Kidney capillary endothelial cell (primary cell): ENCODE results near the gene MYO7A.

Experiments
- DNase-seq: peaks from one replicate; pipeline ENCODE4 v3.0.0-alpha.2; 2018; ENCODE audit warnings: low spot score

Gene MYO7A

DNA sequence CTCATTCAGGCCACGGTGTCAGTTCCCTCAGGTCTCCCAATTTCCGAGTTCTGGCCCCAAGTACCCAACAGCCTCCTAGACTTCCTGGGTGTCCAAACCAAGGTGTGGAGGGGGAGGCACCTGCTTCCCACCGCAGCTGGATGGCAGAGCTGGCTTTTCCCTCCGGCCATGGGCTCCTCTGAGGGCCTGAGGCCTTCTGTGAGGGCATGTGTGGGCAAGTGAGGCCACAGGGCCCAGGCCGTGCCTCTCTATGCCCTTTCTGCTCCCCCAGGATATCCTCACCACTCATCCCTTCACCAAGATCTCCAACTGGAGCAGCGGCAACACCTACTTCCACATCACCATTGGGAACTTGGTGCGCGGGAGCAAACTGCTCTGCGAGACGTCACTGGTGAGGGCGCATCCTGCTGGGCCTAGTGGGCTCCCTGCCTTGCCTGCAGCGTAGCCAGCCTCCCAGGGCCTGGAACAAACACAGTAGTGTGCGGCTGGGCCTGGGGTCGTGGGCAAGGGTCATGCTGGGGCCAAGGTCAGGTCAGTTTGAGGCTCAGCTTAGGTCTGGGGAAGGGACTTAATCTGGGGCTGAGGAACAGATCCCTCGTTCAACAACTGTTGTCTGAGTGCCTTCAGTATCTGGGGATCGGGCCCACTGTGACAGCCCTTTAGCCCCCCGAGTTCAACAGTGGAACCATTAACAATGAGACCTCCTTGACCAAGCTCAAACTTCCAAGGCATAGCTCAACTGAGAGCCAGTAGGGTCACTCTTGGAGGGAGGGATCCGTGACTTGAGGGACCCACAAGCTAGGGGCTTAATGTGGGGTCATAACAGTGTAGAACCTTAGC lies 85.8 kb downstream of the MYO7A start:
- DNase-seq: no peak

DNA sequence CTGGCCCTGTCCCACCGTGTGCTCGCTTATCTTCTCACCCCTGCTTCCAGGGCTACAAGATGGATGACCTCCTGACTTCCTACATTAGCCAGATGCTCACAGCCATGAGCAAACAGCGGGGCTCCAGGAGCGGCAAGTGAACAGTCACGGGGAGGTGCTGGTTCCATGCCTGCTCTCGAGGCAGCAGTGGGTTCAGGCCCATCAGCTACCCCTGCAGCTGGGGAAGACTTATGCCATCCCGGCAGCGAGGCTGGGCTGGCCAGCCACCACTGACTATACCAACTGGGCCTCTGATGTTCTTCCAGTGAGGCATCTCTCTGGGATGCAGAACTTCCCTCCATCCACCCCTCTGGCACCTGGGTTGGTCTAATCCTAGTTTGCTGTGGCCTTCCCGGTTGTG lies 86.5 kb downstream of the MYO7A start:
- DNase-seq: no peak

DNA sequence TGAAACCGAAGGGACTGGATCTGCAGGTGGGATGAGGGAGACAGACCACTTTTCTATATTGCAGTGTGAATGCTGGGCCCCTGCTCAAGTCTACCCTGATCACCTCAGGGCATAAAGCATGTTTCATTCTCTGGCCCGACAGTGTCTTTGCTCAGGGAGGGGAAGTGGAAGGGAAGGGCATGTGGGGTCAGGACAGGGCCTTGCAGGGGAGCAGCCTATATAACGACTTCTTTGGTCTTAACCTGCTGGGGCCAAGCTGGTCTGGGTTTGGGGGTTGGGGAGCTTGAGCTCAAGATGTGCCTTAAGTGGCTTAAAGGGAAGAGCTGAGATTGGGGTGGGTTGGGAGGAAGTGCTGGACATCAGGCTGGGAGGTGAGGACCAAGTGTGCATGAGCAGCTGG lies 87.1 kb downstream of the MYO7A start:
- no peak for DNase-seq

DNA sequence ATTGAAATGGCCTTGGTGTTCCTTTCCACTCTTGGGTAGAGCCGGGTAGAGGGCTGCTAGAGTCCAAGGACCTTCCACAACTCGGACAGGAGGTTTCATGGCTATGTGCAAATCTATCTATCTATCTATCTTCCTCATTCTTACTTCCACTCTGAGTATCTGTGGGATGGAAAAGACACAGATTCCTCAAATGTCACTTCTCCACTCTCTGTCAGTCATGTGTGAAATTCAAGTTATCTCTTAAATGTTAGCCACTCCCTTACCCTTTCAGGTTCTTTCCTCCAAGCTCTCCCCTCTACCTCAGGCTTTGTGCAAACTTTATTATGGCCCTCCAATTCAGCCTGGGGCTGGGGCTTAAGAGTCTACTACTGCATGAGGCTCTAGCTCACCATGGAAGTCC lies 89.1 kb downstream of the MYO7A start:
- DNase-seq: no peak

DNA sequence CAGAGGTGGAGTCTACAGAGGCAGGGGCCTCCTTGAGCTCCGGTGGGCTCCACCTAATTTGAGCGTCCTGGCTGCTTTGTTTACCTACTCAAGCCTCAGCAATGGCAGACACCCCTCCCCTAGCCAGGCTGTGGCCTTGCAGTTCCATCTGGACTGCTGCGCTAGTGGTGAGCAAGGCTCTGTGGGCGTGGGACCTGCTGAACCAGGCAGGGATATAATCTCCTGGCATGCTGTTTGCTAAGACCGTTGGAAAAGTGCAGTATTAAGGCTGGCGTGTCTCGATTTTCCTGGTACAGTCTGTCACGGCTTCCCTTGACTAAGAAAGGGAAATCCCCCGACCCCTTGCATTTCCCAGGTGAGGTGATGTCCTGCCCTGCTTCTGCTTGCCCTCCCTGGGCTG lies 95.8 kb downstream of the MYO7A start:
- no peak for DNase-seq

DNA sequence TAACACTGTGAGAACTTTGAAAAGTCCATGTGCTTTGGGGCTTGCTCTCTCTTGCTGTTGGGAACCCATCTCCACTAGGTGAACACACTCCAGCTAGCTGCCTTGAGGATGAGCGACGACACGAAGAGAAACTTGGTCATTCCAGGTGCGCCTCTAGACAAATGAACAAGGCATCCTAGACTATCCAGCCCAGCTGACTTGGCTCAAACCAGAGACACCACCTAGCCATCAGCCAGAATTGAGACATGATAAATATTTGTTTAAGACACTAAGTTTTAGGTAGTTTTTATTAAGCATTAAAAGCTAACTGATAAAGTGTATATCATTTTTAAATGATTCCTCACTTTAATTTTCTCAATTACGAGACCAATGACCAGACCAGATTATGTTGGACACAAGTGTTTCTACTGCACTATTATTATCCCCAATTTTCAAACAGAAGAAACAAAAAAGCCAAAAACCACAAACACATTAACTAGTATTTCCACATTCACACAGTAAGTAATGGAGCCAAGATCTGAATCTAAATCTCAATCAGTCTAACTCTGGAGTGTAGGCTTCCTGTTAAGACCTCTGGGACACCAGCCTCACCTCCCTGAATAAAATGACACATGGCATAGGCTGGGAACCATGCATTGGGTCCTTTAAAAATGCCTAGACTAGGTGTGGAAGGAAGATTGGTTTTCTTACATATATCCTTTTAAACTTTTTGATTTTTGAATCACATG lies 103.0 kb downstream of the MYO7A start:
- DNase-seq: no peak

DNA sequence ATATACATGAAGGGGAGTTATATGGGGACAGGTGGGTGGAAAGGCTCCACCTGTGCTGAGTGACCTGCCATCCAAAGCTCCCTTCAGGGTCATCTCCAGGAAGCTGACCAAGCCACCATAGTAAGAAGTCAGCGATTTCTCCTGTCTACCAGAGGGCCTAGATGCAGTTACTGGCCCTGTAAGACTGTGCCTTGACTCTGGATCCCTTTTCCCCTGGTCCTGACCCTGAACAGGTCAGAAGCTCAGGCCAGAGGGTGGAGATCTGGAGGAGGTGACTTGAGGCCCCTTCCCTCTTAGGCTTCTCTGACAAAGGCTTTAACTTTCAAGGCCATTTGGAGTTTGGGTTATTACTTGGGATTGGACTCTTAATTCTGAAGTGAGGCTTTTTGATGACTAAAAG lies 103.8 kb downstream of the MYO7A start:
- DNase-seq: no peak

DNA sequence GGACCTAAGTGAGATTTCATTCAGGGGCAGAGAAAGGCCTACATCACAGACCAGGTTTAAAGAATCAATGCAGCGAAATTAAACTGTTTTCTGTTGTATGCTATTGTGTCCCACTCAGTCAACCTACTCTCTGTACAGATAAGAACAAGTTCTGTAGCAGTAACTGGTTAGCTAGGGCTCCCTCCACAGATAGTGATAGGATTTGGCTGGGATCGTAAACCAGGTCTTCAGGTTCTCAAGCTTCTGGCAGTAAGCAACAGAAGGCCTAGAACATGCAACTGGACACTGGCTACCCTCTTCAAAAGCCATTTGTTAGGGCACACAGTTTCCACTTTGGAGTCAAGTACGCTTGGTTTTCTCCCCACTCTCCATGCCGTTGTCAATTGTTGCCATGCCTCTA lies 104.2 kb downstream of the MYO7A start:
- no peak for DNase-seq

DNA sequence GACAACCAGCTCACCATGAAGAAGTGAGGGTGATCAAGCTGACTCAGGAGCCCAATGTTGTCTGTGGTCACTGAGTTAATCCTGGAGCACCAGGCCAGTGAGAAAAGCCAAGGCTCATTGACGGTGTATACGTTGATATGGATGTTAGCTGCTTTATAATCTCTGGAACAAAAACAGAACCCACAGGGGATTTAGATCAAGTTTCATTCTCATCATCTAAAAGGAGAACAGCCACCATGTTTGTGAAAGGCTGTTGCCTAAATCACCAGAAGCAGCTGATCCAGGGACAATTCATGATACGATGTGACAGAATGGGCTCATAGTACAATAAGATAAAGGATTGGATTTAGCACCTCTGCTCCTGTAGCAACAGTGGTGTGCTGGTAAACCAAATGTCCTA lies 105.0 kb downstream of the MYO7A start:
- DNase-seq: no peak

DNA sequence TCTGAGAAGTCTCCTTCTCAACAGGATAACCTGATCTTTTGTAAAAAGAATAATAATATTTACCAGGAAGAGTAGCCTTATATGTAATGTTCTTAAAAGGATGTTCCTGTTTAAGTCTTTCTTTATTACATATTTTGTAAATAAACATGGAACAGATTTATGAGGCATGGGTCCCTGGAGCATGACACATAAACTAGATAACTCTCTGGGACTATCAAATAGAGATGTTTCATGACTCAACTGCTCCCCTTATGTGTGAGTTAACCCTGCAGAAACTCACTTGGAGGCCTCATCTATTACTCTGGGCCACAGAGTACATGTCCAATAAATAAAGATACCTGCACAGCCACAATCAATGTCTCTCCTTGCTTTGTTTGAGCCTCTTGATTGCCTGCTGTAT lies 108.9 kb downstream of the MYO7A start:
- no peak for DNase-seq

DNA sequence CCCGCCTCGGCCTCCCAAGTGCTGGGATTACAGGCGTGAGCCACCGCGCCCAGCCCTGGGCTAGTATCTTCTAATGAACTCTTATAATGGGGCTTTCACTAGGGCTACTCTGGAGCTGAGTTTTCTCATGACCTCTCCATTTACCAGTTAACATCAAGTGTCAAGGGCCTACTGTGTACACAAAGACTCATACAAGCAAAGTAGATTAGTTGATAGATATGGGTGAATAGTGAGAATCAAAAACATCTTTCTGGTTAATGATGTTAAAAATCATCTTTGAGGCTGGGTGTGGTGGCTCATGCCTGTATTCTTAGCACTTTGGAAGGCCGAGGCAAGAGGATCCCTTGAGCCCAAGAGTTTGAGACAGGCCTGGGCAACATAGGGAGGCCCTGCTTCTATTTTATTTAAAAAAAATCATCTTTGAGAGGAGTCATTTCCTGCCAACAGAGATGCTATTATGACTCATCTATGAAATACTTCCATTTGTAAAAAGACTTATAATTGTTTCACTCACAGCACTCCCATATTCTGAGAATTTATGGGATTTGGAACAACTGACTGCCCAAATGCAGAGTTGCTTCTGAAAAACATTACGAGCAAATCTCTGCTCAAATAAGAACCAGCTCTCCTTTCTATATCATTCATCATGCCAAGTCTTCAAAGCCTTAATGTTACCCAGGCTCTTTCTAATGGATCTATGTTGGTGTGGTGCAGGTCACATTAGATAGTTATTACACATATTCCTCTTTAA lies 116.4 kb downstream of the MYO7A start:
- DNase-seq: peak; percentile 85

DNA sequence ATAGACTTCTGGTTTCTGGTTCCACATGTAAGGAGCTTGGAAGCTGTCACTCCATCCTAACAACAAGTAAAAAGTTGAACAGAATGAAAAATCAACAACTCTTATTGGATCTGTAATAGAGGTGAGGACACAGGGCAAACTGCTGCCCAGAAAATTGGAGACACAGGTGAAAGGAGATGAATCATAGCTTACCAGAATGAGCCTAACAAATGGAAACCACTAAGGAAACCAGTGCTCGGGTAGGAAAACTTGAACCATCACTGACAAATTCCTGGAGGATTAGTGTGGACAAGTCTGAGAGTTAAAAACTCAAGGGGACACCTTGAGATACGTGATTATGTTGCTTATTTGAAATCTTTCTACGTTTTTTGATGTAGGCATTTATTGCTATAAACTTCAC lies 121.4 kb downstream of the MYO7A start:
- peak; percentile 13 for DNase-seq

DNA sequence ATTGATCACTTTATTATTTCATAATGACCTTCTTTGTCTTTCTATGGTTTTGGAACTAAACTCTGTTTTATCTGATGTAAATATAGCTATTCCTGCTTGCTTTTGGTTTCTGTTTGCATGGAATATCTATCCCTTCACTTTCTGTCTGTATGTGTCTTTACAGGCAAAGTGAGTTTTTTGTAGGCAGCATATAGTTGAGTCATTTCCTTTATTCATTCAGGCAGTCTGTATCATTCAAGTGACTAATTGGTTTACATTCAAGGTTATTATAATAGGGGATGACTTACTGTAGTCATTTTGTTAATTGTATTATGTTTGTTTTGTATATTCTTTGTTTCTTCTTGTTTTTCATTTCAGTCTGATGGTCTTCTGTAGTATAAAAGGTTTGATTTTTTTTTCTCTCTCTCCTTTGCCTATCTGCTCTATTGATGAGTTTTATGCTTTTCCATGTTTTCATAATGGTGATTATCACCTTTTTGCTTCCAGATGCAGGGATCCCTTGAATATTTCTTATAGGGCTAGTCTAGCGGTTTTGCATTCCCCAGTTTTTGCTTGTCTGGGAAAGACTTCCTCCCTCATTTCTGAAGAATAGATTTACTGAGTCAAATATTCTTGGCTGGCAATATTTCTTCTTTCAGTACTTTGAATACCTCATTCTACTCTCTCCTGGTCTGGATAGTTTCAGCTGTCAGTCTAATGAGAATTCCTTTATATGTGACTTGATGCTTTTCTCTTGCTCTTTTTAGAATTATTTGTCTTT lies 123.0 kb downstream of the MYO7A start:
- peak; percentile 93 for DNase-seq

DNA sequence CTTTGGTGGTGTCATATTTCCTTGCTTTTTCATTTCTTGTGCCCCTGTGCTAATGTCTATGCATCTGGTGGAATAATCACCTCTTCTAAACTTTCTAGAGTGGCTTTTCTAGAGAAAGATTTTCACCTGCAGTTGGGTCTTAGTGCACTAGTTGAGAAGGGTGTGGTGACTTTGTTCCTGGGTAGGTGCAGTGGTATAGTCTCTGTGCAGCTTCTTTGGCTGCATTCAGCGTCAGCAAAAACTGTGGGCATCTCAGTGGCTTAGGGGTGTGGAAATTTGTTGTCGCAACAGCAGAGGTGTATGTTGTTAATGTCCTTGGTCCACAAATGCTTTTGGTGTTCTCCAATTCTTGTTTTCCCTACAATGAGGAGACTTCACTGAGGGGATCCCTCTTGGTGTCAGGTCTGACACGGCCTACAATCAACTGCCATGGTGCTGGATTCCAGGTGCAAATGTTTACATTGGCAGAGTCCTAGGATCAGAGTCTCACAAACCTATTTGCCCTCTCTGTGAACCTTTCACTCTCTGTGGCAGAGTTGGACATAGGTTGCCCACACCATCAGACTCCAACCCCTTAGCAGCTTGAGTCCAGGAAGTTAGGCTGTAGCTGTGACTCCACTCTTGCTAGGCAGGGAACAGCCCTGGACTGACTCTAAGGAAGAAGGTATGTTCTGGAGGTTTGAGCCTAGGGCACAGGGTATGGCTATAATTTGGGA lies 124.7 kb downstream of the MYO7A start:
- DNase-seq: no peak

DNA sequence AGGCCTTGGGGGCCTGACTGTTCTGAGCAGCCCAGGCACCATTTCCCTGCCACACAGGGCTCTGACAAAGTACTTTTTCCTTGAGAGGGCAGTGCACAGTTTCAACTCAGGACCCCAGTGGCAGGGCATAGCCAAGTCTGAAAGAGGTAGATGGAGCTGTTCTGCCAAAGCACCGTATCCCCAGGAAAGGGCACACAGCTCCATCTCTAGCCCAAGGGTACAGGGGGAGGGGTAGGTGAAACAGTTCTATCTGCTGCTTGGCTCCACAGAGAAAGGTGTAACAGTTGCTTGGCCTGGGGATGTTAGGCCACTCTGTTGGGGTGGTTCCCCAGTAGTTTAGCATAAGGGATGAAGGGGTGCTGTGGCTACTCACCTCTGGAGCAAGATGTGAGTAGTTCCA lies 125.6 kb downstream of the MYO7A start:
- no peak for DNase-seq

DNA sequence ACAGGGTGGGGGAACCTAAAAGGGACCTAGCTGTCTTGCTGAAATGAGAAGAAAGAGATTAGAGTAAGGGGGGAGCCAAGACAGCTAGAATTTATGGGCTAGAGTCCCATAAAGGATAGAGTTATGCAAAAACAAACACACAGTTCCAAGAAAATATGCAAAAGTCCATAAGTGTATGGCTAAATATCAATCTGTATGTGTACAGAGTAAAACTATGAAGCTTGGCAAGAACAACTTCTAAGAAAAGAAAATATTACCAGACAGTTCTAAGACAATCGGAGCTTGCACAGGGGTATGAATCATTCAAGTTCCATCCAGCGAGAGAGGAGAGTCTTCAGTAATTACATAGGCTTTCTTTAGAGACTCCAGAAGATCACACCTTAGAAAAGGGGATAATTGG lies 131.6 kb downstream of the MYO7A start:
- no peak for DNase-seq

DNA sequence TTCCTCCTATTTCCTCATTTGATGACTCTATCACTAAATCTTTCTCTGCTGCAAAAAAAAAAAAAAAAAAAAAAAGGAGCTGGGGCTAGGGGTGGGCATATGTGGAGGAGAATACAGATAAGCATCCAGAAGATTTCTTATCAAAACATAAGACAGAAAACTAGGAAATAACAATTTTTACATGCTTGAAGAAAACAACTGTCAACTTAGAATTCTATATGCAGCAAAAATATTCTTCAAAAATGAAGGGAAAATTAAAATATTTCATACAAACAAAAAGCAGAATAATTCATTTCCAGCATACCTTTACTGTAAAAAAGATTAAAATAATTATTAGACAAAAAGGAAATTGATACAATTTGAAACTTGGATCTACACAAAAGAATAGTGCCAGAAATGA lies 134.8 kb downstream of the MYO7A start:
- DNase-seq: no peak
